C4-2B (cell line): ENCODE results near the gene FHIT.

ENCODE experiments used
- H3K27ac ChIP-seq: fragments of 450-650 bp; 2 replicates; pipeline ENCODE4 v1.5.1; 2017
- CTCF ChIP-seq: fragments of 450-650 bp; conservative IDR thresholded peaks from 2 replicates; pipeline ENCODE4 v1.5.1; 2017; ENCODE audit warnings: mild to moderate bottlenecking
- ZFX ChIP-seq: fragments of 450-650 bp; IDR thresholded peaks from 2 replicates; pipeline ENCODE4 v1.6.1; 2017

The FHIT gene

GRCh38 chr3:59746585-59746984 lies 1504.7 kb downstream of the FHIT start:
- no peak overlapping the region for H3K27ac ChIP-seq
- TF ChIP-seq ZFX: no peak
- no peak for TF ChIP-seq CTCF

- H3K27ac ChIP-seq: no peak overlapping the region
- no peak for TF ChIP-seq ZFX
- no peak for TF ChIP-seq CTCF
Measured at GRCh38 chr3:59737241-59737640, 1514.0 kb downstream of the FHIT start.

- no peak for TF ChIP-seq ZFX
- no peak for TF ChIP-seq CTCF
- no peak overlapping the region for H3K27ac ChIP-seq
Measured at GRCh38 chr3:59734061-59734460, 1517.2 kb downstream of the FHIT start.

GRCh38 chr3:59733041-59733809 lies 1518.0 kb downstream of the FHIT start:
- TF ChIP-seq ZFX: no peak
- no peak for TF ChIP-seq CTCF
- H3K27ac ChIP-seq: no peak overlapping the region

- TF ChIP-seq ZFX: no peak
- TF ChIP-seq CTCF: no peak
- H3K27ac ChIP-seq: no peak overlapping the region
Measured at GRCh38 chr3:59731943-59732342, 1519.3 kb downstream of the FHIT start.

- TF ChIP-seq ZFX (no peak), CTCF (no peak)
- H3K27ac ChIP-seq: no peak overlapping the region
Measured at GRCh38 chr3:59730591-59730990, 1520.7 kb downstream of the FHIT start.

- no peak overlapping the region for H3K27ac ChIP-seq
- no peak for TF ChIP-seq CTCF
- no peak for TF ChIP-seq ZFX
Measured at GRCh38 chr3:59728587-59728908, 1522.7 kb downstream of the FHIT start.
